Posterior cingulate gyrus (tissue), 11 donors: ENCODE measurements around the gene WFDC1.
"Not testable (repeated sequence)": the region's sequence is repeated elsewhere in the genome, so short reads cannot be mapped to it uniquely, and the experiment has no call there.

Experiments
- DNase-seq, 10 donors: peaks; one replicate each; pipeline versions ENCODE4 v3.0.0 to v3.0.0-alpha.2; 2020 to 2021; ENCODE audit warnings: mixed read lengths in 3 of 10
- intact Hi-C: fragments of 100-400 bp; cut with DNase I; formaldehyde crosslinking; loops from one replicate; pipeline ENCODE4 v1.15.1; 2023

WFDC1 gene

GRCh38 chr16:84343800-84344199 lies 49.1 kb downstream of the WFDC1 start:
- peak in 3 of 10 donors; percentile 11 to 52 (median 39) for DNase-seq
- intact Hi-C loops, result not testable (repeated sequence)

- DNase-seq, result peak in 3 of 10 donors; percentile 7 to 66 (median 41)
- intact Hi-C loops, result no loop called here
Observed at GRCh38 chr16:84344781-84345180, 50.1 kb downstream of the WFDC1 start.

GRCh38 chr16:84347161-84347560 lies 52.5 kb downstream of the WFDC1 start:
- peak in 2 of 10 donors; percentile 54 to 72 for DNase-seq
- intact Hi-C loops, result no loop called here

GRCh38 chr16:84348386-84348888 lies 53.8 kb downstream of the WFDC1 start:
- intact Hi-C loops, result no loop called here
- DNase-seq, result peak in 1 of 10 donors; percentile 1

- intact Hi-C loops, result no loop called here
- peak in 2 of 10 donors; percentile 34 to 43 for DNase-seq
Observed at GRCh38 chr16:84349862-84350684, 55.4 kb downstream of the WFDC1 start.

GRCh38 chr16:84350685-84351400 lies 56.2 kb downstream of the WFDC1 start:
- peak in 2 of 10 donors; percentile 66 to 73 for DNase-seq
- intact Hi-C loops, result no loop called here

- intact Hi-C loops, result no loop called here
Observed at GRCh38 chr16:84351630-84352029, 57.0 kb downstream of the WFDC1 start.

GRCh38 chr16:84354306-84354705 lies 59.6 kb downstream of the WFDC1 start:
- intact Hi-C loops, result no loop called here
- peak in 2 of 10 donors; percentile 55 to 82 for DNase-seq

More at GRCh38 chr16:84351630-84352029, 57.0 kb downstream of the WFDC1 start:
- DNase-seq, result peak in 2 of 10 donors; percentile 23 to 62

GRCh38 chr16:84355149-84355548 lies 60.5 kb downstream of the WFDC1 start:
- DNase-seq, result peak in 2 of 10 donors; percentile 3 to 19
- intact Hi-C loops, result loop anchor here (5.0 kb wide), 1 partner anchor 52 kb away; no protein-coding TSS in a partner anchor

GRCh38 chr16:84356176-84356575 lies 61.5 kb downstream of the WFDC1 start:
- DNase-seq, result peak in 2 of 10 donors; percentile 79 to 84
- intact Hi-C loops, result loop anchor here (5.0 kb wide), 1 partner anchor 51 kb away; no protein-coding TSS in a partner anchor

- intact Hi-C loops, result loop anchor here (5.0 kb wide), 1 partner anchor 51 kb away; no protein-coding TSS in a partner anchor
- DNase-seq, result peak; percentile 79 to 98 (median 86)
Observed at GRCh38 chr16:84356591-84357116, 62.0 kb downstream of the WFDC1 start.

GRCh38 chr16:84357191-84357651 lies 62.5 kb downstream of the WFDC1 start:
- peak in 2 of 10 donors; percentile 30 to 80 for DNase-seq
- intact Hi-C loops, result loop anchor here (5.0 kb wide), 1 partner anchor 50 kb away; no protein-coding TSS in a partner anchor

- DNase-seq, result peak in 2 of 10 donors; percentile 58 to 83
Observed at GRCh38 chr16:84358601-84359295, 64.1 kb downstream of the WFDC1 start.

GRCh38 chr16:84359326-84359725 lies 64.6 kb downstream of the WFDC1 start:
- peak in 2 of 10 donors; percentile 68 to 69 for DNase-seq
- intact Hi-C loops, result loop anchor here (5.0 kb wide), 1 partner anchor 48 kb away; no protein-coding TSS in a partner anchor

More at GRCh38 chr16:84358601-84359295, 64.1 kb downstream of the WFDC1 start:
- intact Hi-C loops, result loop anchor here (5.0 kb wide), 1 partner anchor 49 kb away; no protein-coding TSS in a partner anchor

GRCh38 chr16:84360170-84360569 lies 65.5 kb downstream of the WFDC1 start:
- intact Hi-C loops, result no loop called here

GRCh38 chr16:84360748-84361147 lies 66.1 kb downstream of the WFDC1 start:
- intact Hi-C loops, result no loop called here
- DNase-seq, result peak in 2 of 10 donors; percentile 26 to 61

More at GRCh38 chr16:84360170-84360569, 65.5 kb downstream of the WFDC1 start:
- DNase-seq, result peak in 1 of 10 donors; percentile 15

- peak in 1 of 10 donors; percentile 27 for DNase-seq
- intact Hi-C loops, result no loop called here
Observed at GRCh38 chr16:84361546-84361945, 66.9 kb downstream of the WFDC1 start.

- intact Hi-C loops, result no loop called here
- DNase-seq, result peak in 3 of 10 donors; percentile 38 to 68 (median 45)
Observed at GRCh38 chr16:84362471-84362941, 67.8 kb downstream of the WFDC1 start.

- DNase-seq, result no peak
- intact Hi-C loops, result no loop called here
Observed at GRCh38 chr16:84366208-84366607, 71.5 kb downstream of the WFDC1 start.
